ENCODE measurements around the gene PIK3CB. TPM values are rescaled to one million over a fixed set of nuclear protein-coding genes. Genes with fewer than 3 reads are reported as not detected.

PIK3CB gene
- polyA plus RNA-seq, 1 donor from 2014 or later: 11.5 TPM

DNA sequence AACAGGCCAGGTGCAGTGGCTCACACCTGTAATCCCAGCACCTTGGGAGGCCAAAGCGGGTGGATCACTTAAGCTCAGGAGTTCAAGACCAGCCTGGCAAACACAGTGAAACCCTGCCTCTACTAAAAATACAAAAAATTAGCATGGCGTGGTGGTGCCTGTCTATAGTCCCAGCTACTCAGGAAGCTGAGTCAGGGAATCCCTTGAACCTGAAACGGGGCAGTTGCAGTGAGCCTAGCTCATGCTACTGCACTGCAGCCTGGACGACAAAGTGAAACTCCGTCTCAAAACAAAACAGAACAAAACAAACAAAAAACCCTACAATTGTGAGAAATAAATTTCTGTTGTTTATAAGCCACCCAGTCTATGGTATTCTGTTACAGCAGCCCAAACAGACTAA lies 94.7 kb downstream of the PIK3CB start:
- Histone ChIP-seq H2AFZ (ENCODE audit: low read depth, low read length) (no peak overlapping the region), H3K27ac (ENCODE audit: low read length) (no peak overlapping the region), H3K9ac (ENCODE audit: low read length) (no peak overlapping the region), H3K9me2 (ENCODE audit: insufficient read depth, low read length) (no peaks in the 10 kb centered on the region), H3K4me3 (ENCODE audit: low read length) (no peak overlapping the region), H3K79me2 (replicated peaks; ENCODE audit: insufficient read depth, low read length) (no peaks in the 10 kb centered on the region), H3K4me2 (ENCODE audit: low read length) (no peak overlapping the region), H3K27me3 (ENCODE audit: insufficient read depth, low read depth, low read length) (no peaks in the 10 kb centered on the region), H3K36me3 (ENCODE audit: insufficient read depth, low read length) (no peaks in the 10 kb centered on the region), H3F3A (ENCODE audit: insufficient read depth, low read length, poor library complexity, severe bottlenecking) (no peaks in the 10 kb centered on the region), H3K9me3 (ENCODE audit: low read length) (no peaks in the 10 kb centered on the region), H4K20me1 (ENCODE audit: insufficient read depth) (no peaks in the 10 kb centered on the region)
- TF ChIP-seq CTCF (IDR thresholded peaks at IDR 0.05; ENCODE audit: poor library complexity, severe bottlenecking) (no peak), TAF1 (IDR thresholded peaks at IDR 0.05; ENCODE audit: low read depth) (no peak), EP300 (conservative IDR thresholded peaks at IDR 0.05; ENCODE audit: poor library complexity, severe bottlenecking) (no peak), EZH2 (IDR thresholded peaks at IDR 0.05; ENCODE audit: borderline replicate concordance, insufficient read depth, low read length, poor library complexity, severe bottlenecking) (no peak), MXI1 (conservative IDR thresholded peaks at IDR 0.05; ENCODE audit: poor library complexity, severe bottlenecking) (no peak), POLR2AphosphoS5 (IDR thresholded peaks at IDR 0.05) (no peak), RAD21 (conservative IDR thresholded peaks at IDR 0.05) (no peak), REST (IDR thresholded peaks at IDR 0.05; ENCODE audit: borderline replicate concordance) (no peak), SMC3 (conservative IDR thresholded peaks at IDR 0.05; ENCODE audit: poor library complexity) (no peak)

DNA sequence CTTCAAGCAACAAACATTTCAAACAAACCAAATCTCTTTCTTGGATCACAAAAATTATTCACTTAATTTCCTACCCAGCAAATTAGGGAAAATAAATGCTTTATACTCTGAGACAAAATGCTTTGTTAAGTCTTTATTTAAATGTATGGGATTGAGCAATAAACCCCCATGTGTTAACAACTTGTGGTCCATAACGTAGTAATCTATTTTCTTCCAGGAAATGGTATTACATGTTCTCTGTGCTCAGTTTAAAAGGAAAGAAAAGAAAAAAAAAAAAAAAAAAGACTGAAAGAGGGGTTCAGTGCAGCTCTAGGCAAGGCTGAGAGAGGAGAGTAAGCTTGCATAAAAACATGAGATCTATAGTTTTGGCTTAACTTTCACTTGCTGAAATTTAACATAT lies 102.3 kb downstream of the PIK3CB start:
- TF ChIP-seq TAF1 (IDR thresholded peaks at IDR 0.05; ENCODE audit: low read depth) (no peak), EP300 (conservative IDR thresholded peaks at IDR 0.05; ENCODE audit: poor library complexity, severe bottlenecking) (no peak), MXI1 (conservative IDR thresholded peaks at IDR 0.05; ENCODE audit: poor library complexity, severe bottlenecking) (no peak), EZH2 (IDR thresholded peaks at IDR 0.05; ENCODE audit: borderline replicate concordance, insufficient read depth, low read length, poor library complexity, severe bottlenecking) (no peak), SMC3 (conservative IDR thresholded peaks at IDR 0.05; ENCODE audit: poor library complexity) (no peak), RAD21 (conservative IDR thresholded peaks at IDR 0.05) (no peak), POLR2AphosphoS5 (IDR thresholded peaks at IDR 0.05) (no peak), CTCF (IDR thresholded peaks at IDR 0.05; ENCODE audit: poor library complexity, severe bottlenecking) (no peak), REST (IDR thresholded peaks at IDR 0.05; ENCODE audit: borderline replicate concordance) (no peak)
- Histone ChIP-seq H3K79me2 (replicated peaks; ENCODE audit: insufficient read depth, low read length) (no peaks in the 10 kb centered on the region), H3K27me3 (ENCODE audit: insufficient read depth, low read depth, low read length) (no peaks in the 10 kb centered on the region), H3K9ac (ENCODE audit: low read length) (no peak overlapping the region), H3K4me3 (ENCODE audit: low read length) (no peak overlapping the region), H4K20me1 (ENCODE audit: insufficient read depth) (no peaks in the 10 kb centered on the region), H3K9me2 (ENCODE audit: insufficient read depth, low read length) (no peaks in the 10 kb centered on the region), H2AFZ (ENCODE audit: low read depth, low read length) (no peak overlapping the region), H3K4me2 (ENCODE audit: low read length) (no peak overlapping the region), H3F3A (ENCODE audit: insufficient read depth, low read length, poor library complexity, severe bottlenecking) (no peaks in the 10 kb centered on the region), H3K27ac (ENCODE audit: low read length) (no peak overlapping the region), H3K36me3 (ENCODE audit: insufficient read depth, low read length) (no peaks in the 10 kb centered on the region), H3K9me3 (ENCODE audit: low read length) (no peaks in the 10 kb centered on the region)
